GM21381 (cell line): ENCODE measurements around the gene GNPTG.
"Not testable (repeated sequence)": the region's sequence is repeated elsewhere in the genome, so short reads cannot be mapped to it uniquely, and the experiment has no call there.

ENCODE experiments used
- ATAC-seq: cut with Tn5 transposase; IDR thresholded peaks from one replicate; pipeline ENCODE4 v1.9.1; 2021; ENCODE audit warnings: mild to moderate bottlenecking, moderate library complexity; ENCODE audit not compliant: unreplicated experiment

Gene GNPTG

GRCh38 chr16:1318268-1318545 lies 33.5 kb upstream of the GNPTG start:
- ATAC-seq = no peak

- ATAC-seq = no peak
These were observed 32.7 kb upstream of the GNPTG start for GRCh38 chr16:1319041-1319440.

GRCh38 chr16:1320097-1320496 lies 31.6 kb upstream of the GNPTG start:
- ATAC-seq = no peak

DNA sequence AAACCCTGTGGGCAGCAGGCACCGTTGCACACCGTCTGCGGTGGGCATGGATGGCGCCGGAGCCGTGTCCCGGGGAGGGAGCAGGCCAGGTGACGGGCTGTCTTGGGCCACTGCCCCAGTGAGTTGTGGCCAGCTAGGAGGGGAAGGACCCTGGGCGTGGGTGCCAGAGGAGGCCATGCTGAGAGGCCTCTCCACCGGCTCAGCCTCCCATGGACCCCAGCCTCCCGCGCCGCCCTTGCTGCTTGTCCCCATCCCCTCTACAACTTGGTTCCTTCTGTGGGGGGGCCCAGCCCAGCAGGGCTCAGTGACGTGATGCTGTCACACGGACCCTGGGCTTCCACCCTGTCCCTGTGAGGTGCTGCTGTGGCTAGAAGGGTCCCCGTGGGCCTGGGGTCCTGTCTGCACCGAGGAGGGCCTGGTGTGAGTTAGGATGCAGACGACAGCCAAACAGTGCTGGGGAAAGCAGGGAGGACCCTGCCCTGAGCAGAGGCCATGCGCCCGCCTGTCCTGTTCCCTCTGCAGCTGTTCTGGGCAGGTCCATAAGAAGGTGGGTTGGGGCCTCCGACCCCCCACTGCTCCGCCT lies 31.0 kb upstream of the GNPTG start:
- no peak for ATAC-seq

DNA sequence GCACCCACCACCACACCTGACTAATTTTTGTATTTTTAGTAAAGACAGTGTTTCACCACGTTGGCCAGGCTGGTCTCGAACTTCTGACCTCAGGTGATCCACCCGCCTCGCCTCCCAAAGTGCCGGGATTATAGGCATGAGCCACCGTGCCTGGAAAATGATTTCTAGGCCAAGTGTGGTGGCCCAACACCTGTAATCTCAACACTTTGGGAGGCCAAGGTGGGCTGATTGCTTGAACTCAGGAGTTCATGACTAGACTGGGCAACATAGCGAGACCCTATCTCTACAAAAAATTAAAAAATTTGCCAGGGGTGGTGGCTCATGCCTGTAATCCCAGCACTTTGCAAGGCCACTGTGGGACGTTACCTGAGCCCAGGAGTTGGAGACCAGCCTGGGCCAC lies 29.3 kb upstream of the GNPTG start:
- ATAC-seq = no peak

GRCh38 chr16:1323296-1324239 lies 28.2 kb upstream of the GNPTG start:
- no peak for ATAC-seq

DNA sequence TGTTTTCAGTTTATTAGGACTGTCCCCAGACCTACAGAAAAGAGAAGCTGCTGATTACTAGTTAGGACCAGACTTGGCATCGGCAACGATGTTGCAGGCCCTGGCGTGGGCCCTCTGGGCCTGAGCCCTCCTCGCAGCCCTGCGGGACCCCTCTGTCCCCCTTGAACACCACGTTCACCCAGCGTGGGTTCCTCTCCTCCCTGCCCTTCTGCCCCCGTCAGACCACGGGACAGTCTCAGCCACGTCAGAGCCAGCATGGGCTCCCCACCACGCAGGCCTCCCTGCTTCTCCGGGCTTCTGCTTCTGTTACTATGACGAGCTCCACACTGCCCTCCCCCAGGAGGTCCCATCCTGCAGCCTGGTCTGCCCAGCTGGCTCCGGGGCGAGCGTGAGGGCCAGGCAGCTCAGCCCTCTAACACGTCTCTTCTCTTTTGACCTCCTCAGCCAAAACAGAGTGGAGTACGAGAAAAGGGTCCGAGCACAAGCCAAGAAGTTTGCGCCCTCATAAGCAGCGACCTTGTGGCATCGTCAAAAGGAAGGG lies 27.4 kb upstream of the GNPTG start:
- no peak for ATAC-seq

GRCh38 chr16:1325261-1325660 lies 26.5 kb upstream of the GNPTG start:
- ATAC-seq = no peak

- no peak for ATAC-seq
These were observed 25.9 kb upstream of the GNPTG start for GRCh38 chr16:1325673-1326371.

GRCh38 chr16:1326391-1326790 lies 25.3 kb upstream of the GNPTG start:
- no peak for ATAC-seq

- no peak for ATAC-seq
These were observed 24.6 kb upstream of the GNPTG start for GRCh38 chr16:1326946-1327618.

GRCh38 chr16:1327619-1327947 lies 24.1 kb upstream of the GNPTG start:
- ATAC-seq = no peak

DNA sequence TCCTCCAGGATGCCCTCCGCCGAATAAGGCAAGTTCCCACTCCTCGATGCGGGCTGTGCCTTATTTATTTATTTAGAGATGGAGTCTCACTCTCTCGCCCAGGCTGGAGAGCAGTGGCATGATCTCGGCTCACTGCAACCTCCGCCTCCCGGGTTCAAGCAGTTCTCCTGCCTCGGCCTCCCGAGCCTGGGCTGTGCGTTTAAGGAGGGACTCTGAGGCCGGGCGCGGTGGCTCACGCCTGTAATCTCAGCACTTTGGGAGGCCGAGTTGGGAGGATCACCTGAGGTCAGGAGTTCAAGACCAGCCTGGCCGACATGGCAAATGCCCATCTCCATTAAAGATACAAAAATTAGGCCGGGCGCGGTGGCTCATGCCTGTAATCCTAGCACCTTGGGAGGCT lies 23.6 kb upstream of the GNPTG start:
- not testable (repeated sequence) for ATAC-seq

DNA sequence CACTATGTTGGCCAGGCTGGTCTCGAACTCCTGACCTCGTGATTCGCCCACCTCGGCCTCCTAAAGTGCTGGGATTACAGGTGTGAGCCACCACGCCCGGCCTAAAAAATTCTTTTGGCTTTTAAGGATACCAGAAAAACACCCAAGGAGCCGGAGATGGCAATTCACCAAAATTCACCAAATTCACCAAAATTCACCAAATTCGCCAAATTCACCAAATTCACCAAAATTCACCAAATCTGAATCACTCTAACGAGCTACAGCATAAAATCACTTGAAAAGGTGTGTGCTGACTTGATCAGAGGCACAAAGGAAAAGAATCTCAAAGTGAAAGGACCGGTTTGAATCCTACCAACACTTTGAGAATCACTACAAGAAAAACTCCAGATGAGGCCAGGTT lies 22.8 kb upstream of the GNPTG start:
- ATAC-seq = not testable (repeated sequence)

DNA sequence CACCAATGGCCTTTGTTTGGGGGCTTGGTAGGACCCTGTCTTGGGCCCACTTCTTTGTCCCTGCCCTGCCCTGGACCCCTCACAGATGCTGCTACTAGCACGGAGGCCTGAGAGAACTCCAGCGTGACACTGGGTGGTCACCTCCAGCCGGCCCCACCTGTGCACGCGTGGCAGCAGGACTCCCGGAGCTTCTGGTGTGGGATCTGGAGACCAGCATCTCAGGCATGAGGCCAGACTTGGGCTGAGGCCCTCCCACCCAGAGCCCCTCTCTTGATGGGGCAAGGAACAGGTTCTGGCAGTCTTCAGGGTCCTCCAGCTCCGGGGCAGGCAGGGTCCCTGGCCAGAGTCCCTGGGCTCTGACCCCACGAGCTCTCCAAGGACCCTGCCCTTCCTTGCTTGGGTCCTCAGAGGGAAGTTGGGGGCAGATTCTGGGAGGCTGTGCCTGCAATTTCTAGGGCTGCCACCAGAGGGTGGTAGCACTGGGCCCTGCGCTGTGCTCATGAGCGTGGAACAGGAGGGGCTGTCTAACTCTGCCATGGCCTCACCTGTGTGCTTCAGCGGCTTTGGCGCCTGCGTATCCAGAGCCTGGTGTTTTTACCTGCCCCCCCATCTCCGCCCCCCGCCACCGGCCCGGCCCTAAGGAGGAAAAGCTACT lies 21.3 kb upstream of the GNPTG start:
- no peak for ATAC-seq

- ATAC-seq = no peak
These were observed 20.6 kb upstream of the GNPTG start for GRCh38 chr16:1330931-1331711.

DNA sequence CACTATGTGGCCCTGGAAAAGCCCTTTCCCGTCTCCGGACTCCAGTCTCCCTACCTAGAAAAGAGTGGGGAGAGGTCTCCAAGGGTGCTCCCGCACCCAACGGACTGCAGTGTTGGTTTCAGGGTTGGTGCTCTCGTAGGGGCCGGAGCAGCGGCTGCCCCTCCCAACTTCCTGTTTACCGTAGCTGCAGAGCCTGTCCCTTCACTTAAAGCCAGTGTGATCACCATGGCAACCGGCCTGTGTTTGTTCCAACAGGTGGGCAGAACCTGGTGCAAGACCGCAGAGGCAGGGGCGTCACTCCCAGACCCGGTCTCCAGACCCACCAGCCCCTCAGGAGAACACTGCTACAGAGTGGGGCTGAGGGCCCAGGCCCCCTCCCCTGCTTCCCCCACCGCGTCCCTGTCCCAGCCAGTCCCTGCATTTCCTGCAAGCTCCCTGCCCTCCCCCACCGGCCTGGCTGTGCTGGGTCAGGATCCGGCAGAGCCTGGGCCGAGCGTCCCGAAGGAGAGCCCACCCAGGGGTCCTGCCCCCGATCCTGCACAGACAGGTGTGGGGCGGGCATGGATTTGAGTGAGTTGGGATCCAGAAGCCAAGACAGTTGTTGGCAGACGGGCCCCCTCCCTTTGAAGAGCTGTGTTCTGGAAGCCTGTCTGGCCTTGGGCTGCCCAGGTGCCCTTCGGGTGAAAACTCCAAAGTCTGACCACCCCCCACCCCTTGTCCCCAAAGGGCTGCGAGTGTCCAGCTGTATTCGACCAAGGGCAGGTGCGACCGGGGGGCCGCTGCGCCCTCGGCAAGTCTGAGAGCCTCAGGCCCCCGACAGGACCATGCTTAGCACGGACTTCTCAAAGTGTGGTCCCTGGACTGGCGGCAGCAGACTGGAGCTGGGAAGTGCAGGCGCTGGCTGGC lies 19.8 kb upstream of the GNPTG start:
- ATAC-seq = no peak

DNA sequence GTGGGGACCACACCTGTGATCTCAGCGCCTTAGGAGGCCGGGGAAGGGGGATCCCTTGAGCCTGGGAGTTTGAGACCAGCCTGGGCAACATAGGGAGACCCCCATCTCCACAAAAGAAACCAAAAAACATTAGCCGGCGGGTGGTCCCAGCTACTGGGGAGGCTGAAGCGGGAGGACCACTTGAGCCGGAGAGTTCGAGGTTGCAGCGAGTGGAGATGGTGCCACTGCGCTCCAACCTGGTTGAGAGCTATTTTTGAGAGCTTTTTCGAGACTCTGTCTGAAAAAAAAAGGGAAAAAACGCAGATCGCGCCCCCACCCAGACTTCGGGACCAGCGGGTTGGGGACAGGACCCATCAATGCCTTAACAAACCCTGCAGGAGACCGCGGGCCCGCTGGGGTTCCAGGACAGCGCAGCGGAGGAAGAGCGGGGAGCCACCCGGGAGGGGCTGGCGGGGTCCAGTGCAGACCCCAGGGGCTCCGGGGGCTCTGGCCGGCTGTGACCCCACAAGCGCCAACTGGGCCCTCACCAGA lies 19.0 kb upstream of the GNPTG start:
- ATAC-seq = no peak
